ENCODE measurements around the gene FAM20C. TPM values are rescaled to one million over a fixed set of nuclear protein-coding genes. Genes with fewer than 3 reads are reported as not detected.

The FAM20C gene
- total and polyA plus RNA-seq, 2 of the 8 experiments (the other 6 are each of a cell fraction or from before 2014, with no cell fraction given) = 9.5 to 34.8 TPM

DNA sequence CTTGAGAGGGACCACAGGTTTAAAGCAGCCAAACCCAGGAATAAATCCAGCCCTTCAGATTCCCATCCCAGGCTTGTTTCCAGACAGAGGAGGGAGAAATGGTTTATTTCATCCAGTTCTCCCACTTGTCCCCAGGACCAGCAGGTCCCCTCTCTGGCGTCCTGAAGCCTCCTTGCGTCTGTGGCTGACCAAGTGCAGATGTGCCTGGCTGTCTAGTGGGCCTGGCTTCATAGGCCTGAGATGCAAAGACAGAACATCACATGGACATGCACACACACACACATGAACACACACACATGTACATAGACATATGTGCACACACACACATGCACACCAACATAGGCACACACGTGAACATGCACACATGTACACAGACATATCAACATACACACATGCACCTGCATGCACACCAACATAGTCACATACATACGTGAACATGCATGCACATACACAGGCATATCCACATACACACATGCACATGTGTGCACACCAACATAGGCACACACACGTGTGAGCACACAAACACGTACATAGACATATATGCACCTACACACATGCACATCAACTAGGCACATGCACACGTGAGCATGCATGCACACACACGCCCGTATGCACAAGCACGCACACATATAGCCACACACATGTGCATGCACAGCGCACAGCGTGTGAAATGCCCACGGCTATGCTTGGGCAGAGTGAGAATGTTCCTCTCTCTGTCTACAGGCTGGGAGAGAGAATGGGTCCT is 108.3 kb downstream of the FAM20C start:
- Histone ChIP-seq H3K4me3 (ENCODE audit: extremely low read depth in 1 of 4, insufficient read depth in 2 of 4, low read depth in 3 of 4, low read length in 4 of 4) (no peak overlapping the region), H3K9ac (replicated peaks in 1 of 4; ENCODE audit: extremely low read depth in 1 of 4, low read depth in 3 of 4, low read length in 3 of 4) (no peak overlapping the region), H2AK5ac (ENCODE audit: low read depth, low read length) (peak overlapping the region; percentile 72; the same call in 1 of the 2 replicates), H3K27me3 (replicated peaks in 1 of 4; ENCODE audit: control insufficient read depth in 3 of 4, extremely low read depth in 1 of 4, insufficient read depth in 3 of 4, low read length in 3 of 4) (no peaks in the 10 kb centered on the region), H2BK15ac (ENCODE audit: low read length) (no peak overlapping the region), H3K9me3 (ENCODE audit: insufficient read depth in 2 of 2, low read depth in 1 of 2, low read length in 1 of 2) (peaks cover 6 to 9% of the 10 kb centered on the region in 2 experiments; a peak in 2 of 4 replicates), H4K8ac (ENCODE audit: extremely low read depth, insufficient read depth, low read length) (no peak overlapping the region), H2BK12ac (ENCODE audit: low read depth, low read length) (peak overlapping the region; percentile 35; the same call in 1 of the 2 replicates), H3K4me1 (replicated peaks in 1 of 4; ENCODE audit: control insufficient read depth in 3 of 4, insufficient read depth in 4 of 4, low read length in 3 of 4) (no peaks in the 10 kb centered on the region; a peak in 1 of 7 replicates), H3K36me3 (ENCODE audit: control insufficient read depth in 2 of 4, insufficient read depth in 4 of 4, low read length in 3 of 4) (no peaks in the 10 kb centered on the region; a peak in 1 of 8 replicates), H3K79me1 (ENCODE audit: low read depth, low read length) (no peaks in the 10 kb centered on the region), H3K4me2 (ENCODE audit: insufficient read depth in 1 of 2, low read depth in 2 of 2, low read length in 2 of 2) (no peak overlapping the region), H2BK120ac (replicated peaks; ENCODE audit: low read depth, low read length) (no peak overlapping the region), H3K23ac (ENCODE audit: insufficient read length) (no peak overlapping the region), H3K4ac (replicated peaks; ENCODE audit: insufficient read length, low read depth, low read length) (no peak overlapping the region), H3K27ac (ENCODE audit: low read depth, low read length) (no peak overlapping the region), H3K23me2 (ENCODE audit: low read depth, low read length) (peaks cover 3% of the 10 kb centered on the region; the same call in 1 of the 2 replicates), H3K56ac (replicated peaks; ENCODE audit: insufficient read length, low read depth, low read length) (no peak overlapping the region), H2BK5ac (ENCODE audit: low read depth, low read length) (0 out of 2 replicates have a peak overlapping the region, but pooled peaks have one; percentile 0), H3K18ac (ENCODE audit: extremely low read depth, low read length) (no peak overlapping the region), H3K79me2 (ENCODE audit: control insufficient read depth in 1 of 2, insufficient read depth in 2 of 2, low read length in 2 of 2) (no peaks in the 10 kb centered on the region), H2AFZ (ENCODE audit: low read length) (no peak overlapping the region), H4K20me1 (replicated peaks in 1 of 2; ENCODE audit: control insufficient read depth in 1 of 2, insufficient read depth in 2 of 2, low read length in 2 of 2) (peaks cover 0 to 6% of the 10 kb centered on the region in 2 experiments), H4K91ac (replicated peaks; ENCODE audit: insufficient read length, low read length) (no peak overlapping the region), H2BK20ac (ENCODE audit: low read length) (no peak overlapping the region), H3K14ac (ENCODE audit: insufficient read length) (no peak overlapping the region), H4K5ac (ENCODE audit: insufficient read length, low read depth, low read length) (no peak overlapping the region)
- DNase-seq (ENCODE audit: low read depth in 1 of 2, low spot score in 2 of 2) = no peak
- POLR2A ChIA-PET (ENCODE audit: partially characterized antibody) = interaction anchor here (0.8 kb wide), 1 partner anchor 11 kb away, joined by 3 read pairs; no protein-coding TSS in a partner anchor
- no peak for FAIRE-seq
- CTCF ChIA-PET (ENCODE audit: partially characterized antibody) = interaction anchor here (1.1 kb wide), 1 partner anchor 21 kb away, joined by 3 read pairs; no protein-coding TSS in a partner anchor
- 87% methylated on average over 13 of the region's 13 CpGs; no CpG with 5 or more reads in 1 of the 2 experiments for WGBS, 2 experiments (ENCODE audit: extremely low coverage in 1 of 2, insufficient coverage in 1 of 2, insufficient read length in 1 of 2, insufficient replicate concordance in 2 of 2, low coverage in 1 of 2, low lambda C conversion rate in 2 of 2, missing lambda C conversion rate in 1 of 2)
- no peak for TF ChIP-seq NRF1 (IDR thresholded peaks at IDR 0.05; ENCODE audit: low read depth, low read length)
- no peak for TF ChIP-seq KDM1A (IDR thresholded peaks at IDR 0.05; ENCODE audit: borderline replicate concordance, low read length)
- no peak for TF ChIP-seq TEAD4 (IDR thresholded peaks at IDR 0.05; ENCODE audit: low read depth, low read length)
- no peak for TF ChIP-seq MAFK (IDR thresholded peaks at IDR 0.05; ENCODE audit: low read depth, low read length)
- TF ChIP-seq SP4 (IDR thresholded peaks at IDR 0.05; ENCODE audit: low read length) = no peak
- no peak for TF ChIP-seq PHF8 (conservative IDR thresholded peaks at IDR 0.05; ENCODE audit: low read depth, low read length)
- TF ChIP-seq, protein P1, sequence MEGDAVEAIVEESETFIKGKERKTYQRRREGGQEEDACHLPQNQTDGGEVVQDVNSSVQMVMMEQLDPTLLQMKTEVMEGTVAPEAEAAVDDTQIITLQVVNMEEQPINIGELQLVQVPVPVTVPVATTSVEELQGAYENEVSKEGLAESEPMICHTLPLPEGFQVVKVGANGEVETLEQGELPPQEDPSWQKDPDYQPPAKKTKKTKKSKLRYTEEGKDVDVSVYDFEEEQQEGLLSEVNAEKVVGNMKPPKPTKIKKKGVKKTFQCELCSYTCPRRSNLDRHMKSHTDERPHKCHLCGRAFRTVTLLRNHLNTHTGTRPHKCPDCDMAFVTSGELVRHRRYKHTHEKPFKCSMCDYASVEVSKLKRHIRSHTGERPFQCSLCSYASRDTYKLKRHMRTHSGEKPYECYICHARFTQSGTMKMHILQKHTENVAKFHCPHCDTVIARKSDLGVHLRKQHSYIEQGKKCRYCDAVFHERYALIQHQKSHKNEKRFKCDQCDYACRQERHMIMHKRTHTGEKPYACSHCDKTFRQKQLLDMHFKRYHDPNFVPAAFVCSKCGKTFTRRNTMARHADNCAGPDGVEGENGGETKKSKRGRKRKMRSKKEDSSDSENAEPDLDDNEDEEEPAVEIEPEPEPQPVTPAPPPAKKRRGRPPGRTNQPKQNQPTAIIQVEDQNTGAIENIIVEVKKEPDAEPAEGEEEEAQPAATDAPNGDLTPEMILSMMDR (IDR thresholded peaks at IDR 0.05; ENCODE audit: control extremely low read depth in 1 of 3, insufficient read depth in 1 of 3, low read depth in 1 of 3, low read length in 3 of 3) = no peak
- no peak for TF ChIP-seq GTF2F1 (IDR thresholded peaks at IDR 0.05; ENCODE audit: borderline replicate concordance, low read depth, low read length)
- no peak for TF ChIP-seq SIN3A (conservative IDR thresholded peaks at IDR 0.05 in 1 of 2, IDR thresholded peaks at IDR 0.05 in 1 of 2; ENCODE audit: low read depth in 1 of 2, low read length in 2 of 2)
